Activated CD4-positive, CD25-positive, alpha-beta regulatory T cell (primary cell): Measurements from ENCODE around the gene PBOV1.

Source experiments
- DNase-seq, 4 experiments: peaks; one replicate each; lab custom pipeline; 2025; lab: John Stamatoyannopoulos, UW

Gene PBOV1

DNA sequence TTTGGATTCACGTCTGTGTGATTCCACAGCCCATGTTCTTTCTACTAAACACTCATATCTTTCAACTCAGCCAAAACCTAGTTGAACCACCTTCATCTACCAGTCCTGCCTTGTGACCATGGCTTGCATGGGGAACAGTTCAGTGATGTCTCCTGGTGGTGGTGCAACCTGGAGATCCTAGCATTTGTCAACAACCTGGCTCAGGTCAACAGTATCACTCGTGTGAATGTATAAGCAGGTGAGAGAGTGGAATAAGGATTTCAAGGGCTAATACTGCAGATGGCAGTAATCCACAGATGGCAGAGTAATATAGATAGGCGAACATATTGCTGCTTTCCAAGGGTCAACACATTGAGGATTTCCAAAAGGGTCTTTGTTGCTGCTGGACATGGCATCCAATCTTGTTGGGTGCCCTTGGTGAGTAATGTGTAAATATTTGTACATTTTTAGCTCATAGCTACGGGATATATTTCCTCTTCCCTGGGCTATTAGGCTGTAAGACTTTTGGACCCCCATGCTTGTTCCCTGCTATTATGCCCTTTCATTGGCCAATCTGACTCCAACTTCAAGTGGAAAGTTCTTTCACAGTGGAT, 13.4 kb downstream of the PBOV1 start:
- no peak for DNase-seq

GRCh38 chr6:138204303-138204702, 14.0 kb downstream of the PBOV1 start:
- no peak for DNase-seq

GRCh38 chr6:138203315-138203714, 15.0 kb downstream of the PBOV1 start:
- no peak for DNase-seq

DNA sequence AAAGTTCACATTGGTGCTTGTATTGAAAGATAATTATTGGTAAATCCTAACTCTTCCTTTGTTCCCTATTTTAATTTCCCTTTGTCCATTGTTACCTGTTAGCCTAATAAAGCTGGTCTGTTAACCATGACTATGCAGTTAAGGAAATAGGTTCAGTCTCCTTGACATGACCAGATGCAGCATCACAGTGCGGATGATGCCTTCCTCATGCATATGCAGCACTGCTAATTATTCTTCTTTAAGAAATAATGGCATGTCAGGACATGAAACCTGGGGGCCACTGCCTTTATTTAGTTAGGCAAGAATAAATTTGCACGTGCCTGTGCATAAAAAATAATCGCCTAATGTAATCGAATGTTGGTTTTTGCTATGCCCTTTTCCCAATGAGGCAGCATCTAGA, 16.5 kb downstream of the PBOV1 start:
- DNase-seq: no peak

- DNase-seq: no peak
These were observed 19.7 kb downstream of the PBOV1 start for GRCh38 chr6:138198430-138199091.

DNA sequence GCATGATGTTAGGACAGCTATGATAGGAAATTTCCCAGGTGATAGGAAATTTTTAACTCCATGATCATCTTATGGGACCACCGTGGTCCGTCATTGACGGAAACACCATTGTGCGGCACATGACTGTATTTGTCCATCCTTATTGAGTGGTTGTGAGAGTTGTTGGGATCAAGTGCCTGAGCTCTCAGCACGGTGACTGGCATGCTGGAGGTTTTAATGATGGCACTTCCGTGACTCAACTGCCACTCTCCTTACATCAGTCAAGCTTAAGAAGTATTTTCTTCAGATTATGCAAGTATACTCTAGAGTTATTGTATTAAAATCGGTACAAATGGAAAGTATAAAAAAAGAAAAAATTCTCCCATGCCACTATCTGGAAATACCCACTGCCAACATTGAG, 20.7 kb downstream of the PBOV1 start:
- DNase-seq: no peak

GRCh38 chr6:138196122-138196738, 22.1 kb downstream of the PBOV1 start:
- no peak for DNase-seq

- no peak for DNase-seq
These were observed 24.0 kb downstream of the PBOV1 start for GRCh38 chr6:138194287-138194686.

- DNase-seq: no peak
These were observed 29.9 kb downstream of the PBOV1 start for GRCh38 chr6:138188278-138188941.

DNA sequence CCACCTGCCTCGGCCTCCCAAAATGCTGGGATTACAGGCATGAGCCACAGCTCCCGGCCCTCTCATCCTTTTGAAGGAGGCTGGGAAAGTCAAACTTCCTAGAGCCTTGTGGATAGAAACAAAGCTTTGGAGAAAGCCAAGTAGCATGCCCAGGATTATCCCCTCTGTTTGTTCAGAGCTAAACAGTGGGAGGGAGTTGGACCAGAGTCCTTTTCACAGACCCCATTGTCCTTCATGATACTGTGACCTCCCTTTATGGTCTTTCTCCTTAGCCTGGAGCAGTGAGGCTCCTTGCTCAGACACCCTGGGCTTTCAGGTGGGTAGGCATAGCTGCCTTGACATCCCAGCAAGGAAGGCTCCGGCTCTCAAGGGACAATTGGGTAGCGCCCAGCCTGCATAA, 31.1 kb downstream of the PBOV1 start:
- DNase-seq: no peak

DNA sequence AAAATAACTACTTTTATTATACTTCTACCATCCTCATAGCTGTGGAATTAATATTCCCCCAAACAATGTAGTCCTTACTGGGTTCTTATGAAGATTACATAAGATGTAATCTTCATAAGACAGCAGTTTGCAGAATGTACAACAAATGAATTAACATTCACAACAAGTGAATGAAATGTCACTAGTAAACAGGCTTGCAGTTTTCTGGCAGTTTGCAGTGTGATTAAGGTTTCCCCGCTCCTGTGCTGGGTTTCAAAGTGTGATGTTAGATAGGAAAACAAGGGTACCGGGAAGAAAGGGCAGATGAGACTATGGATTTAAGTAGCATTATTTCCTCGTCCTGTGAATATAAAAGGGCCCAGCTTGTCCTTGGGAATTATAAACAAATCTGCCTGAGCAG, 34.1 kb downstream of the PBOV1 start:
- no peak for DNase-seq

DNA sequence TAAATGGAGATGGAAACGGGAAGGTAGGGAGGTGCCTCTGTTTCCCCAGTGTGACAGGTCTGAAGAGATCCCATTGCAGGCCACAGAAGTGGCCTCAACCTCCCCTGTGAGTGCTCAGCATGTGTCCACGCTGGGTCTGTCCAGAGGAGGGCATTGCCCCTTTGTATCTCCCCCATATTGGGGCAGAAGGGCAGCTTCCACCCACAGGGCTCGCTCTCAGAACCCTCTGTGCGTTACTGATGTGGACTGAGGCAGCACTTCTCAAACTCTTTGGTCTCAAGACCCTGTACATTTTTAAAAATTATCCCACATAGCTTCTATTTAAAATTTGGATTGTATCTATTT, 34.5 kb downstream of the PBOV1 start:
- DNase-seq: no peak

- no peak for DNase-seq
These were observed 35.1 kb downstream of the PBOV1 start for GRCh38 chr6:138182939-138183789.

DNA sequence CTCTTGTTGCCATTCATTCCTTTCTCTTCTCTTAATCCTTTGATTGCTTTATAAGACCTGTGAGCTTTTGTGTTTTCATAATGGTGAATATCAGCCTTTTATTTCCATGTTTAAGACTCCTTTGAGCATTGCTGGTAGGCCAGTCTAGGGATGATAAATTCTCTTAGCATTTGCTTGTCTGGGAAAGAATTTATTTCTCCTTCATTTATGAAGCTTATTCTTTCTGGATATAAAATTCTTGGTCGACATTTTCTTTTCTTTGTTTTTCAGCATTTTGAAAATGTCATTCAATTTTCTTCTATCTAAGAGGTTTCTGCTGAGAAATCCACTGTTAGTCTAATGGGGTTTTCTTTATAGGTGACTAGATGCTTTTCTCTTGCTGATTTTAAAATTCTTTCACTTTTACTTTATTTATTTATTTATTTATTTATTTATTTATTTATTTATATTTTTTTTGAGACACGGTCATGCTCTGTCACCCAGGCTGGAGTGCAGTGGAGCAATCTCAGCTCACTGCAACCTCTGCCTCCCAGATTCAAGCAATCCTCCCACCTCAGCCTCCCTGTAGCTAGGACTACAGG, 41.5 kb downstream of the PBOV1 start:
- DNase-seq: no peak

DNA sequence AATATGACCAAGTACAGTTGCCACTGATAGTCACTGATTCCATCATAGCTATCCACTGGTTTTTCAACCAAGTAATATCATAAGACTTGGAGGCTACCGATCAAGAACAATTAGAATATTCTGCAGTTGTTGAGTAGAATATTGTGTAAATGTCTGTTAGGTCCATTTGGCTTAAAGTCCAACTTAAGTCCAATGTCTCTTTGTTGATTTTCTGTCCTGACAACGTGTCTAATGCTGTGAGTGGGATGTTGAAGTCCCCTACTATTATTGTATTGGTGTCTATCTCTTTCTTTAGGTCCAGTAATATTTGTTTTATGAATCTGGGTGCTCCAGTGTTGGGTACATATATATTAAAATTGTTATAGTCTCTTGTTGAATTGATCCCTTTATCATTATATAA, 42.7 kb downstream of the PBOV1 start:
- no peak for DNase-seq
